HepG2 (cell line): ENCODE measurements around the gene CD3G. TPM values are rescaled to one million over a fixed set of nuclear protein-coding genes. Genes with fewer than 3 reads are reported as not detected.

Experiments
- ATAC-seq: fragments of 200-7000 bp; cut with Tn5 transposase; 3 replicates; pipeline ENCODE4 v1.9.1; 2020; ENCODE audit warnings: mild to moderate bottlenecking, moderate library complexity
- BruUV-seq: library from RNA; stranded (reverse); fragments of 400-500 nt; replicated peaks from 2 replicates; lab custom pipeline; 2021; lab: Mats Ljungman, UMichigan
- CTCF ChIA-PET: fragments of 300-600 bp; formaldehyde crosslinking; extraction: SDS; loops from one replicate; lab custom pipeline; 2021; ENCODE audit warnings: low total read pairs, inconsistent platforms, low intra/inter-chr PET ratio; lab: Yijun Ruan, JAX
- POLR2A ChIA-PET: fragments of 350-600 bp; sonication (Branson Sonifier 250); formaldehyde crosslinking; loops from one replicate; lab custom pipeline; 2020; ENCODE audit warnings: antibody characterized with exemption, inconsistent platforms; lab: Yijun Ruan, JAX
- DNase-seq: peaks from one replicate; pipeline ENCODE4 v3.0.0-alpha.2; 2015; ENCODE audit warnings: low spot score
- FAIRE-seq: peaks from 3 replicates; lab custom pipeline; 2011; peaks lifted over from hg19 to GRCh38; lab: Jason Lieb, UNC
- H2AFZ ChIP-seq: one replicate; pipeline ENCODE4 v1.6.1; 2011; ENCODE audit warnings: low read length, inconsistent platforms
- H3K27ac ChIP-seq: fragments of 300-600 bp; 3 replicates; pipeline ENCODE4 v1.8.0; 2011; ENCODE audit warnings: mixed run types, mild to moderate bottlenecking, mixed read lengths, low read length, inconsistent platforms; ENCODE audit not compliant: insufficient read depth; ENCODE audit errors: extremely low read length
- H3K27me3 ChIP-seq, 2 experiments: fragments of 200-600 bp in 1 of 2; 2 replicates in 1 of 2; 3 replicates in 1 of 2; pipeline versions ENCODE4 v1.6.0 to v1.8.0; 2011; ENCODE audit warnings: low read length in 2 of 2, mild to moderate bottlenecking in 2 of 2, moderate library complexity in 2 of 2, inconsistent platforms in 1 of 2; ENCODE audit not compliant: insufficient read depth in 2 of 2, control insufficient read depth in 1 of 2
- H3K36me3 ChIP-seq, 2 experiments: fragments of 200-600 bp in 1 of 2; replicated peaks in 1 of 2; 2 replicates in 1 of 2; 3 replicates in 1 of 2; pipeline versions ENCODE4 v1.5.1 to v1.8.0; 2011; ENCODE audit warnings: low read length in 2 of 2, inconsistent platforms in 1 of 2; ENCODE audit not compliant: insufficient read depth in 2 of 2, control insufficient read depth in 1 of 2
- H3K4me1 ChIP-seq: 2 replicates; pipeline ENCODE4 v1.5.1; 2012; ENCODE audit warnings: low read length, inconsistent platforms; ENCODE audit not compliant: insufficient read depth
- H3K4me2 ChIP-seq: 2 replicates; pipeline ENCODE4 v1.6.0; 2011; ENCODE audit warnings: low read depth, low read length, inconsistent platforms
- H3K4me3 ChIP-seq, 3 experiments: fragments of 200-600 bp in 1 of 3; sonication (generic), shearing (Covaris generic) in 1 of 3; replicated peaks in 1 of 3; 2 replicates each; pipeline ENCODE4 v1.5.1; 2011 to 2016; ENCODE audit warnings: low read length in 3 of 3, inconsistent platforms in 2 of 3, low read depth in 2 of 3, mild to moderate bottlenecking in 2 of 3, control low read depth in 1 of 3, mixed read lengths in 1 of 3; ENCODE audit not compliant: insufficient read depth in 1 of 3
- H3K79me2 ChIP-seq: one replicate; pipeline ENCODE4 v1.6.1; 2011; ENCODE audit warnings: low read length, inconsistent platforms; ENCODE audit not compliant: insufficient read depth
- H3K9ac ChIP-seq: 2 replicates; pipeline ENCODE4 v1.6.0; 2011; ENCODE audit warnings: mild to moderate bottlenecking, low read depth, low read length, inconsistent platforms; ENCODE audit not compliant: insufficient read depth
- H3K9me3 ChIP-seq: 2 replicates; pipeline ENCODE4 v1.5.1; 2012; ENCODE audit warnings: mild to moderate bottlenecking, low read length
- H4K20me1 ChIP-seq: 2 replicates; pipeline ENCODE4 v1.6.0; 2011; ENCODE audit warnings: inconsistent platforms, mild to moderate bottlenecking, low read length, moderate library complexity; ENCODE audit not compliant: insufficient read depth
- AGO2 ChIP-seq: fragments of 200-400 bp; formaldehyde crosslinking; optimal IDR thresholded peaks from 2 replicates; pipeline ENCODE3; 2017; ENCODE audit warnings: mild to moderate bottlenecking, low read depth, low read length, moderate library complexity
- CAMTA2 ChIP-seq: sonication (generic); formaldehyde crosslinking; IDR thresholded peaks from 2 replicates; pipeline ENCODE4 v1.4.0; 2020; ENCODE audit warnings: mild to moderate bottlenecking, missing genetic modification reagents, borderline replicate concordance
- CENPX ChIP-seq: sonication (generic); formaldehyde crosslinking; IDR thresholded peaks from 2 replicates; pipeline ENCODE4 v1.9.0; 2021; ENCODE audit warnings: mild to moderate bottlenecking, missing genetic modification reagents, moderate library complexity
- FOXM1 ChIP-seq: sonication (generic); formaldehyde crosslinking; IDR thresholded peaks from 2 replicates; pipeline ENCODE4 v1.5.0; 2020; ENCODE audit warnings: missing genetic modification reagents
- HIC2 ChIP-seq: sonication (generic); formaldehyde crosslinking; IDR thresholded peaks from 2 replicates; pipeline ENCODE4 v1.9.0; 2022; ENCODE audit warnings: low read depth, missing genetic modification reagents
- MBNL3 ChIP-seq: fragments of 250-450 bp; sonication (Bioruptor Pico); conservative IDR thresholded peaks from 2 replicates; pipeline ENCODE4 v1.8.0; 2022; ENCODE audit warnings: mild to moderate bottlenecking, inconsistent platforms
- POGZ ChIP-seq: sonication (generic); formaldehyde crosslinking; IDR thresholded peaks from 2 replicates; pipeline ENCODE4 v1.4.0; 2020; ENCODE audit warnings: mild to moderate bottlenecking, missing genetic modification reagents
- RAD21 ChIP-seq: fragments of 450-650 bp; formaldehyde crosslinking; IDR thresholded peaks from 2 replicates; pipeline ENCODE4 v1.5.0; 2020; ENCODE audit warnings: mild to moderate bottlenecking
- THAP9 ChIP-seq: sonication (generic); formaldehyde crosslinking; IDR thresholded peaks from 2 replicates; pipeline ENCODE4; 2020; ENCODE audit warnings: missing genetic modification reagents, mild to moderate bottlenecking, borderline replicate concordance
- ZMAT3 ChIP-seq: sonication (generic); formaldehyde crosslinking; conservative IDR thresholded peaks from 2 replicates; pipeline ENCODE4 v1.7.0; 2021; ENCODE audit warnings: missing genetic modification reagents
- ZNF333 ChIP-seq: sonication (generic); formaldehyde crosslinking; IDR thresholded peaks from 2 replicates; pipeline ENCODE4 v1.4.0; 2020; ENCODE audit warnings: mild to moderate bottlenecking, missing genetic modification reagents, borderline replicate concordance
- ZNF652 ChIP-seq: IDR thresholded peaks from 2 replicates; pipeline ENCODE4 v1.6.1; 2016; ENCODE audit warnings: low read depth, borderline replicate concordance
- ZNF792 ChIP-seq: IDR thresholded peaks from 2 replicates; pipeline ENCODE4 v1.6.1; 2016
- WGBS: methylation state at CpG from one replicate; pipeline ENCODE4 v1.1.6; 2017; ENCODE audit warnings: low lambda C conversion rate; 5-methylcytosine and 5-hydroxymethylcytosine counted together
- in situ Hi-C: cut with HindIII; loops from 2 replicates; pipeline ENCODE4 v1.10.0; 2017; ENCODE audit warnings: low pct_unique_long_range_greater_than_20kb; ENCODE audit not compliant: extremely low pct_ligation_motif_present
- intact Hi-C: fragments of 100-400 bp; cut with micrococcal nuclease; formaldehyde crosslinking; loops from one replicate; pipeline ENCODE4 v1.10.0; 2022; ENCODE audit not compliant: unreplicated experiment
- polyA plus RNA-seq, 8 experiments: library from polyadenylated mRNA; depleted of rRNA in 3 of 8; stranded (reverse) in 7 of 8; unstranded in 1 of 8; fragments of >200 nt; fragmentation: Illumina TruSeq in 4 of 8; extraction: Trizol in 4 of 8; gene quantifications; 2 replicates each; pipeline versions ENCODE4 v1.2.1 to v1.2.3, GENCODE V29; 2011 to 2016; ENCODE audit warnings: low read depth in 4 of 8, missing spikeins in 1 of 8, mixed read lengths in 1 of 8; ENCODE audit not compliant: insufficient read depth in 1 of 8
- total RNA-seq, 5 experiments: library from RNA; depleted of rRNA; stranded (reverse); fragments of >200 nt; fragmentation: Illumina TruSeq; extraction: Trizol; gene quantifications; 2 replicates each; pipeline ENCODE4 v1.2.3, GENCODE V29; 2016; ENCODE audit warnings: low read depth in 1 of 5

The CD3G gene
- total and polyA plus RNA-seq, 2 of the 13 experiments (the other 11 are each of a cell fraction or from before 2014, with no cell fraction given): not detected

- no peak for FAIRE-seq
- no peak for TF ChIP-seq ZNF792
- TF ChIP-seq THAP9 (CRISPR knock-in tag): no peak
- TF ChIP-seq HIC2 (CRISPR knock-in tag): no peak
- TF ChIP-seq POGZ (CRISPR knock-in tag): no peak
- no peak for TF ChIP-seq AGO2
- TF ChIP-seq RAD21 (CRISPR knock-in tag): no peak
- TF ChIP-seq MBNL3 (CRISPR knock-in tag): no peak
- no peak for TF ChIP-seq CENPX
- no peak for TF ChIP-seq ZMAT3 (CRISPR knock-in tag)
- TF ChIP-seq FOXM1 (CRISPR knock-in tag): no peak
- TF ChIP-seq ZNF333 (CRISPR knock-in tag): no peak
- TF ChIP-seq CAMTA2 (CRISPR knock-in tag): no peak
- no peak for TF ChIP-seq ZNF652 (CRISPR knock-in tag)
- TF ChIP-seq, all 625 proteins: peak for 0
- H3K9me3 ChIP-seq: no peaks in the 10 kb centered on the region
- H3K79me2 ChIP-seq: no peaks in the 10 kb centered on the region
- POLR2A ChIA-PET: no interaction called here
- WGBS: 95% methylated on average over 4 of the region's 4 CpGs
- no peak overlapping the region for H3K4me3 ChIP-seq
- no peak overlapping the region for H3K9ac ChIP-seq
- DNase-seq (no peak), ATAC-seq (no peak)
- H3K4me2 ChIP-seq: no peak overlapping the region
- H3K4me1 ChIP-seq: no peaks in the 10 kb centered on the region
- no peaks in the 10 kb centered on the region for H3K27me3 ChIP-seq
- CTCF ChIA-PET: no interaction called here
- no peak overlapping the region for H3K27ac ChIP-seq
- H4K20me1 ChIP-seq: no peaks in the 10 kb centered on the region
- no TSS peak for BruUV-seq
- in situ Hi-C loops: no loop called here
- no peak overlapping the region for H2AFZ ChIP-seq
- peaks cover 23 to 74% of the 10 kb centered on the region in 2 experiments for H3K36me3 ChIP-seq
- intact Hi-C loops: no loop called here
Observed at GRCh38 chr11:118379497-118379896, 35.4 kb downstream of the CD3G start.
